HT-29 (cell line): ENCODE data around the gene MMAB. TPM values are rescaled to one million over a fixed set of nuclear protein-coding genes. Genes with fewer than 3 reads are reported as not detected.
"Not testable (repeated sequence)": the region's sequence is repeated elsewhere in the genome, so short reads cannot be mapped to it uniquely, and the experiment has no call there.

Source experiments
- DNase-seq: peaks from one replicate; pipeline ENCODE4 v3.0.0-alpha.2; 2015; ENCODE audit warnings: low spot score
- total RNA-seq: library from RNA; depleted of rRNA; stranded (reverse); fragments of >200 nt; shearing (Covaris generic); gene quantifications from 2 replicates; pipeline ENCODE4 v1.2.3, GENCODE V29; 2014

Gene MMAB
- total RNA-seq, 1 experiment from 2014 or later, result 83.5 TPM

- not testable (repeated sequence) for DNase-seq
These were observed 28.8 kb upstream of the MMAB start for GRCh38 chr12:109602132-109602531.

GRCh38 chr12:109601557-109601956 lies 28.3 kb upstream of the MMAB start:
- DNase-seq, result no peak

- no peak for DNase-seq
These were observed 27.7 kb upstream of the MMAB start for GRCh38 chr12:109600995-109601394.

- DNase-seq, result no peak
These were observed 27.2 kb upstream of the MMAB start for GRCh38 chr12:109600481-109600880.

GRCh38 chr12:109599087-109599486 lies 25.8 kb upstream of the MMAB start:
- no peak for DNase-seq

GRCh38 chr12:109598428-109598854 lies 25.1 kb upstream of the MMAB start:
- no peak for DNase-seq

- peak; percentile 88 for DNase-seq
These were observed 24.6 kb upstream of the MMAB start for GRCh38 chr12:109597795-109598427.

GRCh38 chr12:109597414-109597794 lies 24.1 kb upstream of the MMAB start:
- DNase-seq, result no peak

GRCh38 chr12:109596418-109597244 lies 23.3 kb upstream of the MMAB start:
- DNase-seq, result no peak

GRCh38 chr12:109595321-109595902 lies 22.1 kb upstream of the MMAB start:
- no peak for DNase-seq

GRCh38 chr12:109594556-109595317 lies 21.4 kb upstream of the MMAB start:
- no peak for DNase-seq

- no peak for DNase-seq
These were observed 19.6 kb upstream of the MMAB start for GRCh38 chr12:109592905-109593272.

- DNase-seq, result no peak
These were observed 19.0 kb upstream of the MMAB start for GRCh38 chr12:109592195-109592904.

- DNase-seq, result no peak
These were observed 17.7 kb upstream of the MMAB start for GRCh38 chr12:109591041-109591440.

- DNase-seq, result no peak
These were observed 17.3 kb upstream of the MMAB start for GRCh38 chr12:109590566-109590965.

GRCh38 chr12:109589691-109590245 lies 16.5 kb upstream of the MMAB start:
- no peak for DNase-seq

- no peak for DNase-seq
These were observed 15.9 kb upstream of the MMAB start for GRCh38 chr12:109589240-109589590.

- no peak for DNase-seq
These were observed 15.3 kb upstream of the MMAB start for GRCh38 chr12:109588461-109589239.

- no peak for DNase-seq
These were observed 14.6 kb upstream of the MMAB start for GRCh38 chr12:109587921-109588320.
